OCI-LY1 (cell line): ENCODE measurements around the gene ST6GALNAC3.

Source experiments
- H2AFZ ChIP-seq: fragments of 200-600 bp; sonication (generic), shearing (Covaris generic); 2 replicates; pipeline ENCODE4 v1.6.0; 2014; ENCODE audit warnings: antibody characterized with exemption, mild to moderate bottlenecking, low read length
- H3F3A ChIP-seq: fragments of 200-600 bp; sonication (generic), shearing (Covaris generic); 2 replicates; pipeline ENCODE4 v1.6.0; 2014; ENCODE audit warnings: mild to moderate bottlenecking, antibody characterized with exemption, low read length, moderate library complexity; ENCODE audit not compliant: insufficient read depth
- H3K27ac ChIP-seq: fragments of 200-600 bp; sonication (generic); 2 replicates; pipeline ENCODE4 v1.5.1; 2014; ENCODE audit warnings: low read length, mixed run types, mild to moderate bottlenecking, low read depth; ENCODE audit not compliant: poor library complexity, severe bottlenecking
- H3K27me3 ChIP-seq: fragments of 200-600 bp; sonication (generic); 2 replicates; pipeline ENCODE4 v1.6.0; 2014; ENCODE audit warnings: antibody characterized with exemption, mild to moderate bottlenecking, low read length, moderate library complexity; ENCODE audit not compliant: insufficient read depth
- H3K36me3 ChIP-seq: fragments of 200-600 bp; sonication (generic); 2 replicates; pipeline ENCODE4 v1.6.1; 2014; ENCODE audit warnings: mild to moderate bottlenecking, antibody characterized with exemption, low read length, moderate library complexity, mixed read lengths; ENCODE audit not compliant: insufficient read depth
- H3K4me1 ChIP-seq: fragments of 200-600 bp; sonication (generic); 2 replicates; pipeline ENCODE4 v1.5.1; 2014; ENCODE audit warnings: mild to moderate bottlenecking, low read length, moderate library complexity; ENCODE audit not compliant: insufficient read depth, severe bottlenecking
- H3K4me2 ChIP-seq: fragments of 200-600 bp; sonication (generic), shearing (Covaris generic); 2 replicates; pipeline ENCODE4 v1.6.1; 2014; ENCODE audit warnings: low read length
- H3K4me3 ChIP-seq: fragments of 200-600 bp; sonication (generic); 2 replicates; pipeline ENCODE4 v1.5.1; 2014; ENCODE audit warnings: low read length, low read depth, mild to moderate bottlenecking, mixed read lengths; ENCODE audit not compliant: poor library complexity, severe bottlenecking
- H3K79me2 ChIP-seq: fragments of 200-600 bp; shearing (Covaris generic); 2 replicates; pipeline ENCODE4 v1.6.1; 2016; ENCODE audit warnings: mixed run types, low read length, mixed read lengths; ENCODE audit not compliant: insufficient read depth
- H3K9ac ChIP-seq: fragments of 200-600 bp; sonication (generic), shearing (Covaris generic); 2 replicates; pipeline ENCODE4 v1.6.1; 2014; ENCODE audit warnings: mild to moderate bottlenecking, low read length, mixed read lengths
- H3K9me2 ChIP-seq: fragments of 200-600 bp; sonication (generic), shearing (Covaris generic); 2 replicates; pipeline ENCODE4 v1.6.1; 2014; ENCODE audit warnings: low read depth, mild to moderate bottlenecking, low read length, mixed read lengths
- H3K9me3 ChIP-seq: fragments of 200-600 bp; shearing (Covaris generic); 2 replicates; pipeline ENCODE4 v1.6.1; 2014; ENCODE audit warnings: low read length, mixed read lengths
- H4K20me1 ChIP-seq: fragments of 200-600 bp; sonication (generic), shearing (Covaris generic); 2 replicates; pipeline ENCODE4 v1.6.0; 2016; ENCODE audit warnings: mild to moderate bottlenecking, low read length; ENCODE audit not compliant: insufficient read depth
- EZH2 ChIP-seq: fragments of 200-600 bp; sonication (generic), shearing (Covaris generic); IDR thresholded peaks from 2 replicates; pipeline ENCODE4 v1.8.0; 2017; ENCODE audit warnings: borderline replicate concordance, mixed run types, mild to moderate bottlenecking, antibody characterized with exemption, low read length, moderate library complexity, mixed read lengths
- TF ChIP-seq, protein P1 (sequence below): fragments of 200-600 bp; sonication (generic), shearing (Covaris generic); IDR thresholded peaks from 2 replicates; pipeline ENCODE4 v1.5.1; 2017; ENCODE audit warnings: mild to moderate bottlenecking, antibody characterized with exemption, low read length, moderate library complexity, mixed read lengths

ST6GALNAC3 gene

GRCh38 chr1:76145332-76145731 lies 70.8 kb downstream of the ST6GALNAC3 start:
- Histone ChIP-seq H3K4me2 (no peak overlapping the region), H3K9me2 (no peaks in the 10 kb centered on the region), H2AFZ (no peak overlapping the region), H3F3A (no peaks in the 10 kb centered on the region), H3K4me3 (no peak overlapping the region), H3K9me3 (no peaks in the 10 kb centered on the region), H3K4me1 (no peaks in the 10 kb centered on the region), H3K27me3 (no peaks in the 10 kb centered on the region), H3K27ac (no peak overlapping the region), H4K20me1 (no peaks in the 10 kb centered on the region), H3K9ac (no peak overlapping the region), H3K79me2 (no peaks in the 10 kb centered on the region), H3K36me3 (no peaks in the 10 kb centered on the region)
- no peak for TF ChIP-seq EZH2
- TF ChIP-seq, protein P1, sequence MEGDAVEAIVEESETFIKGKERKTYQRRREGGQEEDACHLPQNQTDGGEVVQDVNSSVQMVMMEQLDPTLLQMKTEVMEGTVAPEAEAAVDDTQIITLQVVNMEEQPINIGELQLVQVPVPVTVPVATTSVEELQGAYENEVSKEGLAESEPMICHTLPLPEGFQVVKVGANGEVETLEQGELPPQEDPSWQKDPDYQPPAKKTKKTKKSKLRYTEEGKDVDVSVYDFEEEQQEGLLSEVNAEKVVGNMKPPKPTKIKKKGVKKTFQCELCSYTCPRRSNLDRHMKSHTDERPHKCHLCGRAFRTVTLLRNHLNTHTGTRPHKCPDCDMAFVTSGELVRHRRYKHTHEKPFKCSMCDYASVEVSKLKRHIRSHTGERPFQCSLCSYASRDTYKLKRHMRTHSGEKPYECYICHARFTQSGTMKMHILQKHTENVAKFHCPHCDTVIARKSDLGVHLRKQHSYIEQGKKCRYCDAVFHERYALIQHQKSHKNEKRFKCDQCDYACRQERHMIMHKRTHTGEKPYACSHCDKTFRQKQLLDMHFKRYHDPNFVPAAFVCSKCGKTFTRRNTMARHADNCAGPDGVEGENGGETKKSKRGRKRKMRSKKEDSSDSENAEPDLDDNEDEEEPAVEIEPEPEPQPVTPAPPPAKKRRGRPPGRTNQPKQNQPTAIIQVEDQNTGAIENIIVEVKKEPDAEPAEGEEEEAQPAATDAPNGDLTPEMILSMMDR, result no peak

DNA sequence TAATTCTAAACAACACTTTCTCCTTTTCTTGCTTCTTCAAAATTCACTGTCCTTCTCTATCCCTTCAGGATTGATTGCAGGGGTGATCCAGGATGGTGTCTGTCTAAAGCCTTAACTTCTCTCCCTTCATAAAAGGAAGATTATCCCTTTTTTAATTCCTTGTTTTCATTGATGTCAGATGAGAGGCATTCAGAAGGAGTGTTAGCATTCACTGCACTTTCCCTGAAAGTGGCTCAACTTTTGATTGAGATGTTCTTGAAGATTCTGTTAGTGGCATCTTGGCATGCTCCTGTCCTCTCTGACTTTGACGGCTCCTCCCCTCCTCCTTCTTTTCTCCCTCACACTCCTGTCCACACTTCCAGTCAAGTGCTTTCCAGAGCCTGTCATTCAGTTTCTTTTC lies 71.6 kb downstream of the ST6GALNAC3 start:
- Histone ChIP-seq H3K27me3 (no peaks in the 10 kb centered on the region), H3K9me2 (no peaks in the 10 kb centered on the region), H4K20me1 (no peaks in the 10 kb centered on the region), H3K9me3 (no peaks in the 10 kb centered on the region), H3K36me3 (no peaks in the 10 kb centered on the region), H3K4me3 (no peak overlapping the region), H3K79me2 (no peaks in the 10 kb centered on the region), H3K27ac (no peak overlapping the region), H3K9ac (no peak overlapping the region), H3K4me2 (no peak overlapping the region), H3K4me1 (no peaks in the 10 kb centered on the region), H2AFZ (no peak overlapping the region), H3F3A (no peaks in the 10 kb centered on the region)
- no peak for TF ChIP-seq EZH2
- TF ChIP-seq, protein P1, result no peak

- Histone ChIP-seq H3K36me3 (no peaks in the 10 kb centered on the region), H3F3A (no peaks in the 10 kb centered on the region), H3K27me3 (no peaks in the 10 kb centered on the region), H3K9me3 (no peaks in the 10 kb centered on the region), H4K20me1 (no peaks in the 10 kb centered on the region), H3K79me2 (no peaks in the 10 kb centered on the region), H3K4me3 (no peak overlapping the region), H3K27ac (no peak overlapping the region), H2AFZ (no peak overlapping the region), H3K9ac (no peak overlapping the region), H3K4me1 (no peaks in the 10 kb centered on the region), H3K9me2 (no peaks in the 10 kb centered on the region), H3K4me2 (no peak overlapping the region)
- no peak for TF ChIP-seq EZH2
- TF ChIP-seq, protein P1, result no peak
Measured at GRCh38 chr1:76147917-76148316, 73.4 kb downstream of the ST6GALNAC3 start.
